Naive thymus-derived CD4-positive, alpha-beta T cell (primary cell): ENCODE data around the gene TMEM108. TPM values are rescaled to one million over a fixed set of nuclear protein-coding genes. Genes with fewer than 3 reads are reported as not detected.
"Not testable (repeated sequence)": the region's sequence is repeated elsewhere in the genome, so short reads cannot be mapped to it uniquely, and the experiment has no call there.

Experiments
- ATAC-seq: fragments of 150-1000 bp; cut with Tn5 transposase; 2 replicates; pipeline ENCODE4 v1.10.0; 2021; ENCODE audit warnings: mild to moderate bottlenecking, moderate library complexity
- CTCF ChIA-PET: fragments of 350-600 bp; sonication (Branson Sonifier 250); formaldehyde crosslinking; loops from one replicate; lab custom pipeline; 2021; ENCODE audit warnings: antibody characterized with exemption; lab: Charles Lee
- POLR2A ChIA-PET: fragments of 350-600 bp; sonication (Branson Sonifier 250); formaldehyde crosslinking; loops from one replicate; lab custom pipeline; 2021; ENCODE audit warnings: antibody characterized with exemption, inconsistent platforms; lab: Charles Lee
- DNase-seq, 9 donors: peaks; one replicate each; pipeline versions ENCODE4 v3.0.0 to v3.0.0-alpha.2; 2020 to 2022; ENCODE audit warnings: mixed read lengths in 1 of 9
- H3K27ac ChIP-seq: one replicate; pipeline ENCODE4 v1.7.0; 2013; ENCODE audit warnings: mild to moderate bottlenecking, low read depth, low read length, moderate library complexity
- H3K27me3 ChIP-seq, 2 donors: one replicate each; pipeline ENCODE4 v1.7.0; 2013; ENCODE audit warnings: low read length in 2 of 2, mild to moderate bottlenecking in 2 of 2, moderate library complexity in 2 of 2; ENCODE audit not compliant: control insufficient read depth in 2 of 2, insufficient read depth in 2 of 2
- H3K36me3 ChIP-seq, 3 experiments: 1 replicate in 2 of 3; 2 replicates in 1 of 3; pipeline ENCODE4 v1.7.0; 2013; ENCODE audit warnings: low read length in 3 of 3, mild to moderate bottlenecking in 3 of 3, moderate library complexity in 1 of 3; ENCODE audit not compliant: insufficient read depth in 3 of 3, control insufficient read depth in 2 of 3
- H3K4me1 ChIP-seq, 2 donors: one replicate each; pipeline ENCODE4 v1.7.0; 2013; ENCODE audit warnings: low read length in 2 of 2, mild to moderate bottlenecking in 2 of 2, moderate library complexity in 1 of 2; ENCODE audit not compliant: control insufficient read depth in 2 of 2, insufficient read depth in 2 of 2
- H3K4me3 ChIP-seq: 2 replicates; pipeline ENCODE4 v1.7.0; 2013; ENCODE audit warnings: mild to moderate bottlenecking, low read length
- H3K9me3 ChIP-seq, 3 experiments: 1 replicate in 2 of 3; 2 replicates in 1 of 3; pipeline ENCODE4 v1.7.0; 2013; ENCODE audit warnings: low read length in 3 of 3; ENCODE audit not compliant: control insufficient read depth in 2 of 3
- H3K27ac Mint-ChIP-seq, 9 donors: one replicate each; pipeline ENCODE4 v1.8.0; 2020 to 2022; ENCODE audit warnings: mixed read lengths in 9 of 9, mild to moderate bottlenecking in 8 of 9, moderate library complexity in 5 of 9, inconsistent platforms in 2 of 9
- H3K27me3 Mint-ChIP-seq, 5 donors: one replicate each; pipeline ENCODE4 v1.8.0; 2021 to 2022; ENCODE audit warnings: mixed read lengths in 5 of 5, mild to moderate bottlenecking in 1 of 5
- H3K36me3 Mint-ChIP-seq, 5 donors: one replicate each; pipeline ENCODE4 v1.8.0; 2020 to 2022; ENCODE audit warnings: mixed read lengths in 5 of 5, mild to moderate bottlenecking in 3 of 5, inconsistent platforms in 1 of 5
- H3K4me1 Mint-ChIP-seq, 7 donors: one replicate each; pipeline ENCODE4 v1.8.0; 2020 to 2022; ENCODE audit warnings: mixed read lengths in 7 of 7, mild to moderate bottlenecking in 3 of 7, inconsistent platforms in 1 of 7
- H3K4me3 Mint-ChIP-seq, 10 donors: one replicate each; pipeline ENCODE4 v1.8.0; 2020 to 2022; ENCODE audit warnings: mild to moderate bottlenecking in 10 of 10, mixed read lengths in 10 of 10, moderate library complexity in 6 of 10, inconsistent platforms in 2 of 10
- H3K9me3 Mint-ChIP-seq, 11 donors: one replicate each; pipeline ENCODE4 v1.8.0; 2020 to 2022; ENCODE audit warnings: mixed read lengths in 11 of 11, mild to moderate bottlenecking in 4 of 11, inconsistent platforms in 1 of 11, moderate library complexity in 1 of 11
- intact Hi-C, 2 donors: fragments of 100-400 bp; cut with micrococcal nuclease; formaldehyde crosslinking; loops; one replicate each; pipeline ENCODE4 v1.15.1; 2023
- polyA plus RNA-seq, 2 donors: library from polyadenylated mRNA; unstranded; fragments of 300-500 nt; fragmentation: Illumina TruSeq; gene quantifications; one replicate each; pipeline ENCODE4 v1.2.3, GENCODE V29; 2021
- total RNA-seq, 6 experiments: library from RNA in 5 of 6; stranded (reverse) in 5 of 6; gene quantifications; 1 replicate in 5 of 6; 2 replicates in 1 of 6; pipeline ENCODE4 v1.2.3 and lab custom pipeline; 2021 to 2026

Gene TMEM108
- total and polyA plus RNA-seq, 7 experiments from 2014 or later, result not detected

GRCh38 chr3:133015573-133015972 lies 22.6 kb upstream of the TMEM108 start:
- ATAC-seq, H3K36me3 Mint-ChIP-seq, H3K36me3 ChIP-seq, H3K4me3 ChIP-seq, H3K4me1 ChIP-seq, intact Hi-C loops, H3K4me3 Mint-ChIP-seq, H3K27ac Mint-ChIP-seq, H3K27me3 ChIP-seq, H3K9me3 ChIP-seq, H3K4me1 Mint-ChIP-seq, POLR2A ChIA-PET, CTCF ChIA-PET, H3K27ac ChIP-seq, DNase-seq: not testable (repeated sequence)
- H3K9me3 Mint-ChIP-seq, result peaks cover 0 to 27% (median 11%) of the 10 kb centered on the region in 11 donors
- H3K27me3 Mint-ChIP-seq, result peaks cover 0 to 23% (median 6%) of the 10 kb centered on the region in 5 donors

DNA sequence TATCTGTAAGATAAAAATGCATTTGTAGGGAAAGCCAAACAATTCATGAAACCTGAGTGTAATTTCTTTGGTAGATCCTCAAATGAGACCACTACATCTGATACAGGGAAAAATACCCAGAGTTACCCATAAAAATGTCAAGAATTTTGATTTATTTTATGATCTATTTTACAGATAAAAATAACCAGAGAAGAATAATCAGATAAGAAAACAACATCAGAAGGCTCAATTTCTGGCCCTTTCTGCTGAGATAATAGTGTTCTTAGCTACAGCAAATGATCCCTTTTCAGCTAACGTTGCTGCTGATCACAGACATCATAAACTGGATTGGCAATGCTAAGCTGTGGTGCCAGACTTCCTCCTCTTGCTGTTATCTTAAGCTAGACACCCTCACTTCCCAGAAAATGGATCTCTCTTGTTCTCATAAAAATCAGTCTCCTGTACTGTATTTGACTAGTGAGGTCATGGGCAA lies 21.3 kb upstream of the TMEM108 start:
- Mint-ChIP-seq H3K36me3 (peaks cover 0 to 5% (median 0%) of the 10 kb centered on the region in 5 donors), H3K9me3 (peaks cover 0 to 18% (median 7%) of the 10 kb centered on the region in 11 donors), H3K27me3 (peaks cover 0 to 18% (median 6%) of the 10 kb centered on the region in 5 donors), H3K4me1 (peaks cover 0 to 2% (median 0%) of the 10 kb centered on the region in 7 donors), H3K4me3 (no peak overlapping the region), H3K27ac (no peak overlapping the region)
- no peaks in the 10 kb centered on the region for H3K27me3 ChIP-seq
- no peak for ATAC-seq
- DNase-seq, result no peak
- no peak overlapping the region for H3K4me3 ChIP-seq
- H3K36me3 ChIP-seq, result no peaks in the 10 kb centered on the region
- intact Hi-C loops, result no loop called here
- no peaks in the 10 kb centered on the region for H3K9me3 ChIP-seq
- CTCF ChIA-PET, result no interaction called here
- H3K27ac ChIP-seq, result no peak overlapping the region
- no peaks in the 10 kb centered on the region for H3K4me1 ChIP-seq
- POLR2A ChIA-PET, result no interaction called here

DNA sequence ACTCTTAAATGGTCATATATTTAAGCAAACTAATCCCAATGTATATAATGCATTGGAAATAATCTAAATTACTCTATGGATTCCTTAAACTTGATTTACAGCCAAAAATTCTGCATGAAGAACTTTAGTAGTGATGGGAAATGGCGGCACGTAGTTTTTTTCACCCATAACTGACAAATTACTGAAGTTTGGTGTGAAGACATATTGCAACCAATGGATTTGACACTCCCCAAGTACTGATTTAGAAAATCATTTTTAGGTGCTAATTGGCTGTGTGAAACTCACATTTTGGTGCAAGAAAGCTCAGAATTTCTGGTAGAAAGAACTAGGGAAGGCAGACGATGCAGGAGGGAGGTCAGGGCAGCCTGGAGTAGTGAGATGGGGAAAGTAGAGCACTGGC lies 19.3 kb upstream of the TMEM108 start:
- H3K9me3 Mint-ChIP-seq, result peaks cover 0 to 5% (median 0%) of the 10 kb centered on the region in 11 donors
- no peak overlapping the region for H3K4me3 Mint-ChIP-seq
- no peaks in the 10 kb centered on the region for H3K4me1 Mint-ChIP-seq
- H3K36me3 Mint-ChIP-seq, result no peaks in the 10 kb centered on the region
- Histone ChIP-seq H3K4me1 (no peaks in the 10 kb centered on the region), H3K27ac (no peak overlapping the region), H3K36me3 (no peaks in the 10 kb centered on the region), H3K27me3 (no peaks in the 10 kb centered on the region), H3K4me3 (no peak overlapping the region), H3K9me3 (no peaks in the 10 kb centered on the region)
- ATAC-seq, result no peak
- H3K27ac Mint-ChIP-seq, result no peak overlapping the region
- ChIA-PET POLR2A (no interaction called here), CTCF (no interaction called here)
- DNase-seq, result no peak
- peaks cover 0 to 14% (median 4%) of the 10 kb centered on the region in 5 donors for H3K27me3 Mint-ChIP-seq
- intact Hi-C loops, result no loop called here

GRCh38 chr3:133021206-133021605 lies 17.0 kb upstream of the TMEM108 start:
- ChIA-PET CTCF (no interaction called here), POLR2A (no interaction called here)
- no peaks in the 10 kb centered on the region for H3K27me3 ChIP-seq
- Mint-ChIP-seq H3K27ac (no peak overlapping the region), H3K36me3 (no peaks in the 10 kb centered on the region), H3K4me3 (no peak overlapping the region), H3K4me1 (no peaks in the 10 kb centered on the region), H3K9me3 (peaks cover 0 to 5% (median 0%) of the 10 kb centered on the region in 11 donors), H3K27me3 (peaks cover 0 to 10% (median 4%) of the 10 kb centered on the region in 5 donors)
- intact Hi-C loops, result no loop called here
- ATAC-seq (no peak), DNase-seq (no peak)
- no peak overlapping the region for H3K27ac ChIP-seq
- H3K4me3 ChIP-seq, result no peak overlapping the region
- H3K36me3 ChIP-seq, result no peaks in the 10 kb centered on the region
- no peaks in the 10 kb centered on the region for H3K9me3 ChIP-seq
- no peaks in the 10 kb centered on the region for H3K4me1 ChIP-seq

- no peak overlapping the region for H3K27ac ChIP-seq
- Mint-ChIP-seq H3K9me3 (peaks cover 0 to 5% (median 0%) of the 10 kb centered on the region in 11 donors), H3K36me3 (no peaks in the 10 kb centered on the region), H3K4me1 (no peaks in the 10 kb centered on the region), H3K4me3 (no peak overlapping the region), H3K27me3 (peaks cover 2 to 16% (median 4%) of the 10 kb centered on the region in 5 donors), H3K27ac (no peak overlapping the region)
- no peaks in the 10 kb centered on the region for H3K36me3 ChIP-seq
- ChIA-PET CTCF (no interaction called here), POLR2A (no interaction called here)
- no peaks in the 10 kb centered on the region for H3K9me3 ChIP-seq
- ATAC-seq (no peak), DNase-seq (no peak)
- H3K4me1 ChIP-seq, result no peaks in the 10 kb centered on the region
- no peak overlapping the region for H3K4me3 ChIP-seq
- no peaks in the 10 kb centered on the region for H3K27me3 ChIP-seq
- intact Hi-C loops, result no loop called here
Observed at GRCh38 chr3:133023362-133023761, 14.8 kb upstream of the TMEM108 start.

DNA sequence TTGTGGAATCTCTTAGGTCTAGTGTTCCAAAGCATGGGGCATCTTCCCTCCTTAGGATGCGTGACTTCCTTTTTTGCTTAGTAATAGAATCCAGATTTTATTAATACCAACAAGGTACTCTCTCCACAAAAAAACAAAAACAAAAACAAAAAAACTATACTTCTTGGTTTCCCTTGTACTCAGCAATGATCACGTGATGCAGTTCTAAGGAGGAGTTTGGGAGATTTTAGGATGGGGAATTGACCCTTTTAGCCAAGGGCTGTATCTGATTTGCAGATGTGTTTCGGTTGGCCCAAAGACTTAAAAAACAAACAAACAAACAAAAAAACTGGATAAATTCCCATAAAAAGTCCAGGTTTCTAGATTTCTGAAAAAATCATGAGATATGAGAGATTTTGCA lies 12.6 kb upstream of the TMEM108 start:
- H3K27ac ChIP-seq, result no peak overlapping the region
- DNase-seq (no peak), ATAC-seq (no peak)
- H3K27me3 ChIP-seq, result no peaks in the 10 kb centered on the region
- intact Hi-C loops, result no loop called here
- Mint-ChIP-seq H3K27me3 (peaks cover 5 to 20% (median 6%) of the 10 kb centered on the region in 5 donors), H3K9me3 (peaks cover 0 to 4% (median 0%) of the 10 kb centered on the region in 11 donors), H3K27ac (no peak overlapping the region), H3K36me3 (no peaks in the 10 kb centered on the region), H3K4me1 (no peaks in the 10 kb centered on the region), H3K4me3 (no peak overlapping the region)
- H3K36me3 ChIP-seq, result no peaks in the 10 kb centered on the region
- ChIA-PET POLR2A (no interaction called here), CTCF (no interaction called here)
- H3K4me1 ChIP-seq, result no peaks in the 10 kb centered on the region
- no peak overlapping the region for H3K4me3 ChIP-seq
- no peaks in the 10 kb centered on the region for H3K9me3 ChIP-seq

- no peak overlapping the region for H3K27ac Mint-ChIP-seq
- H3K4me3 Mint-ChIP-seq, result no peak overlapping the region
- Histone ChIP-seq H3K27ac (no peak overlapping the region), H3K4me1 (no peaks in the 10 kb centered on the region), H3K27me3 (peaks cover 0 to 3% of the 10 kb centered on the region in 2 donors), H3K36me3 (no peaks in the 10 kb centered on the region), H3K9me3 (no peaks in the 10 kb centered on the region), H3K4me3 (no peak overlapping the region)
- DNase-seq, result no peak
- ChIA-PET POLR2A (no interaction called here), CTCF (no interaction called here)
- peaks cover 24 to 67% (median 53%) of the 10 kb centered on the region in 5 donors for H3K27me3 Mint-ChIP-seq
- H3K4me1 Mint-ChIP-seq, result no peaks in the 10 kb centered on the region
- H3K9me3 Mint-ChIP-seq, result peaks cover 0 to 2% (median 0%) of the 10 kb centered on the region in 11 donors
- intact Hi-C loops, result loop anchor here in 1 of 2 donors (10.0 kb wide), 1 partner anchor 352 kb away; no protein-coding TSS in a partner anchor
- H3K36me3 Mint-ChIP-seq, result peaks cover 0 to under 1% (median 0%) of the 10 kb centered on the region in 5 donors
- no peak for ATAC-seq
Observed at GRCh38 chr3:133032301-133032700, 5.9 kb upstream of the TMEM108 start.
